ENCODE results near the gene STMND1.

STMND1 gene

GRCh38 chr6:17167327-17167979 is 65.6 kb downstream of the STMND1 start:
- DNase-seq, result no peak

DNA sequence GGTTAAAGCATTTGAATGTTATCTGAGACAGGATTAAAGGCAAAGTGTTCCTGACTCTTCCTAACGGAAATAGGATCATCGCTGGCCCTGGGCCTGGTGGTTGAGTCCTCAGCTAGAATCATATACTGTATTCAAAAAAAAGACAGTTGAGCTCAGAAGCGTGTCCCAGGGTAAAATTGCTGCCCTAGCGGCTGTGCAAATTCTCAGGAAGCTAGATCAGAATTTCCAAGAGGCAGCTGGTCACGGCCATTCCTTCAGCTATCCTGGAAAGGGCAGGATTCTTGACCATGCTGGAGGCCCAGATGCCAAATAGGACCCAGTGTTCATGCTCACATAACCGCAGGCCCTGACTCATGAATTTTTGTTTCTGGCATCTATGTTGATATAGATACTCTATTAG is 67.4 kb downstream of the STMND1 start:
- no peak for DNase-seq

- no peak for DNase-seq
These were observed 67.9 kb downstream of the STMND1 start for GRCh38 chr6:17169711-17170110.

- no peak for DNase-seq
These were observed 71.1 kb downstream of the STMND1 start for GRCh38 chr6:17172836-17173470.

GRCh38 chr6:17178326-17178725 is 76.5 kb downstream of the STMND1 start:
- DNase-seq, result no peak

DNA sequence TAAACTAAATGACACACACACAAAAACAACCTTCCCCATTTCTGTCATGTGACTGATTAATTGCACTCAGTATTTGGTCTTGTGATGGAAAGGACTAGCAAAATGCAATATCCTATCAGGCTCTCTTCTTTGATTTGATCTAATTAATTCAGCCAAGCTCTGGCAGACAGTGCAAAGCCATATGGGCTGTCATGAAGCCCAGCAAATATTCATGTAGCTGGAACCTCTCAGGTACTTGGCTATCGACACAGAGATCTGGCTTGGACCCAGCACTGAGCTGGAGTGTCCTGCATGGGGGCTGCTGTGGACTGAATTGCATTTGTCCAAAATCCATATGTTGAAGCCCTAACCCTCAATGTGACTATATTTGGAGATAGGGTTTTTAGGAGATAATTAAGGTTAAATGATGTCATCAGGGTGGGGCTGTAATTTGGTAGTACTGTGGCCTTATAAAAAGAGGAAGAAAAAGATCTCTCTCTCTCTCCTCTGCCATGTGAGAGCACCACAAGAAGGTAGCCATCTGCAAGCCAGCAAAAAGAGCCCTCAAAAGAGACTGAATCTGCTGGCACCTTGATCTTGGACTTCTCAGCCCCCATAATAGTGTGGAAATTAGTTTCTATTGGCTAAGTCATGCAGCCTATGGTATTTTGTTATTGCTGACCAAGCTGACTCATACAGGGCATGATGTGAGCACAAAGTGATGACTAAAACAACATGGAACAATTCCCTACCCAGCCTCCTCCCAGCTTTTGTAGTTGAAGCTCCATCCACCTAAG is 77.1 kb downstream of the STMND1 start:
- DNase-seq, result no peak

DNA sequence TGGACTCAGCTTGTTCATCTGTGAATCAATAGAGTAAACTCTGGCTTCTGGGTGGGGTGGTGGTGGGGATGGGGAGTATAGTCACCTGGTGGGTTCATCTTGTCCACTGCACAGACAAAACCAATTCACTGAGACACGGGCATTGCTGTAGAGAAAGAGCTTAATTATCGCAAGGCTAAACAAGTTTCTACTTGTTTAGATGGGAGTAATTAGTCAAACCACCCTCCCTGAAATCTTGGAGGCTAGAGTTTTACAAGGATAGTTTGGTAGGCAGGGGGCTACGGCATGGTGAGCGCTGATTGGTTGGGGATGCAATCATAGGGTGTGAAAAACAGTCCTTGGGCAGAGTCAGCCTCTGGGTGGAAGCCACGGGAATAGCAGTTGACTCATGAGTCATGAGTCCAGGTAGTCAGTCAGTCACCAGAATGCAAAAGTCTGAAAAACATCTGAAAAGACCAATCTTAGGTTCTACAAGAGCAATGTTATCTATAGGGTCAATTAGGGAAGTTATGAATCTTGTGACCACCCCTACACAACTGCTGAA is 77.8 kb downstream of the STMND1 start:
- no peak for DNase-seq
